WERI-Rb-1 (cell line): ENCODE results near the gene GFRA1.
A peak's percentile ranks its signal among the peaks of the same experiment; 100 is the strongest.

Experiments
- DNase-seq: peaks from one replicate; pipeline ENCODE4 v3.0.0-alpha.2; 2020
- H3K27ac ChIP-seq: fragments of 250-450 bp; sonication (Bioruptor Pico); 2 replicates; pipeline ENCODE4 v1.5.1; 2020; ENCODE audit warnings: mild to moderate bottlenecking, moderate library complexity
- H3K27me3 ChIP-seq: fragments of 250-450 bp; sonication (Bioruptor Pico); 2 replicates; pipeline ENCODE4 v1.5.1; 2021; ENCODE audit warnings: mild to moderate bottlenecking, low read depth, moderate library complexity; ENCODE audit not compliant: insufficient read depth, severe bottlenecking
- H3K36me3 ChIP-seq: fragments of 250-450 bp; sonication (Bioruptor Pico); 2 replicates; pipeline ENCODE4 v1.5.1; 2020; ENCODE audit warnings: mild to moderate bottlenecking, moderate library complexity
- H3K4me3 ChIP-seq: 2 replicates; pipeline ENCODE4 v1.5.1; 2011; ENCODE audit warnings: low read depth, mild to moderate bottlenecking, control low read depth, low read length
- H3K9me3 ChIP-seq: fragments of 250-450 bp; sonication (Bioruptor Pico); 2 replicates; pipeline ENCODE4 v1.5.1; 2021; ENCODE audit warnings: mild to moderate bottlenecking, moderate library complexity; ENCODE audit not compliant: severe bottlenecking
- TF ChIP-seq, protein P1 (sequence below): IDR thresholded peaks from 2 replicates; pipeline ENCODE4 v1.5.1; 2011; ENCODE audit warnings: low read depth, mild to moderate bottlenecking, control low read depth, inconsistent platforms, low read length

The GFRA1 gene

GRCh38 chr10:116026725-116027124, 246.3 kb downstream of the GFRA1 start:
- TF ChIP-seq, protein P1, sequence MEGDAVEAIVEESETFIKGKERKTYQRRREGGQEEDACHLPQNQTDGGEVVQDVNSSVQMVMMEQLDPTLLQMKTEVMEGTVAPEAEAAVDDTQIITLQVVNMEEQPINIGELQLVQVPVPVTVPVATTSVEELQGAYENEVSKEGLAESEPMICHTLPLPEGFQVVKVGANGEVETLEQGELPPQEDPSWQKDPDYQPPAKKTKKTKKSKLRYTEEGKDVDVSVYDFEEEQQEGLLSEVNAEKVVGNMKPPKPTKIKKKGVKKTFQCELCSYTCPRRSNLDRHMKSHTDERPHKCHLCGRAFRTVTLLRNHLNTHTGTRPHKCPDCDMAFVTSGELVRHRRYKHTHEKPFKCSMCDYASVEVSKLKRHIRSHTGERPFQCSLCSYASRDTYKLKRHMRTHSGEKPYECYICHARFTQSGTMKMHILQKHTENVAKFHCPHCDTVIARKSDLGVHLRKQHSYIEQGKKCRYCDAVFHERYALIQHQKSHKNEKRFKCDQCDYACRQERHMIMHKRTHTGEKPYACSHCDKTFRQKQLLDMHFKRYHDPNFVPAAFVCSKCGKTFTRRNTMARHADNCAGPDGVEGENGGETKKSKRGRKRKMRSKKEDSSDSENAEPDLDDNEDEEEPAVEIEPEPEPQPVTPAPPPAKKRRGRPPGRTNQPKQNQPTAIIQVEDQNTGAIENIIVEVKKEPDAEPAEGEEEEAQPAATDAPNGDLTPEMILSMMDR = no peak
- Histone ChIP-seq H3K27ac (no peak overlapping the region), H3K36me3 (no peaks in the 10 kb centered on the region), H3K9me3 (no peaks in the 10 kb centered on the region), H3K4me3 (no peak overlapping the region), H3K27me3 (no peaks in the 10 kb centered on the region)
- no peak for DNase-seq

- Histone ChIP-seq H3K4me3 (no peak overlapping the region), H3K9me3 (no peaks in the 10 kb centered on the region), H3K36me3 (no peaks in the 10 kb centered on the region), H3K27ac (no peak overlapping the region), H3K27me3 (no peaks in the 10 kb centered on the region)
- TF ChIP-seq, protein P1 = peak; percentile 73
- no peak for DNase-seq
These were observed 246.7 kb downstream of the GFRA1 start for GRCh38 chr10:116026315-116026714.

- Histone ChIP-seq H3K9me3 (peaks cover 2% of the 10 kb centered on the region), H3K27ac (no peak overlapping the region), H3K27me3 (no peaks in the 10 kb centered on the region), H3K4me3 (no peak overlapping the region), H3K36me3 (no peaks in the 10 kb centered on the region)
- TF ChIP-seq, protein P1 = no peak
- no peak for DNase-seq
These were observed 248.6 kb downstream of the GFRA1 start for GRCh38 chr10:116024271-116024878.

DNA sequence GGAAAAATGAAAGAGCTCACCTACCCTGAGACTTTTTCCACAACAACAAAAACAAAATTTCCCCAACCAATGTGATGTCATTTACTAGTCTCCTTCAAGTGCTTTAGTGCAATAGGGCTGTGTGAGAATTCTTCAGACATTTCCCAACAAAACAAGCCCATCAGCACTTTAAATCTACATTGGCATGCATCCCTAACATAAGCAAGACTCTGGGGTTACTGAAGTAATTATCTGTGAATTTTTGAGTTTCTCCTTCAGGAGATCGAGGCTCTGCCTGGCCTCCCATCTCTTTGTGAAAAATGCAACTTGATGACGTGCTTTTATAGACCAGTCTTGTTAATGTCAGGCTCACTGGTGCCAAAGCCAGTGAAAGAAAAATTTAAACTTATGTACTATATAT, 255.6 kb downstream of the GFRA1 start:
- DNase-seq = no peak
- Histone ChIP-seq H3K4me3 (no peak overlapping the region), H3K27me3 (no peaks in the 10 kb centered on the region), H3K27ac (no peak overlapping the region), H3K36me3 (no peaks in the 10 kb centered on the region), H3K9me3 (peaks cover 2% of the 10 kb centered on the region)
- TF ChIP-seq, protein P1 = no peak

DNA sequence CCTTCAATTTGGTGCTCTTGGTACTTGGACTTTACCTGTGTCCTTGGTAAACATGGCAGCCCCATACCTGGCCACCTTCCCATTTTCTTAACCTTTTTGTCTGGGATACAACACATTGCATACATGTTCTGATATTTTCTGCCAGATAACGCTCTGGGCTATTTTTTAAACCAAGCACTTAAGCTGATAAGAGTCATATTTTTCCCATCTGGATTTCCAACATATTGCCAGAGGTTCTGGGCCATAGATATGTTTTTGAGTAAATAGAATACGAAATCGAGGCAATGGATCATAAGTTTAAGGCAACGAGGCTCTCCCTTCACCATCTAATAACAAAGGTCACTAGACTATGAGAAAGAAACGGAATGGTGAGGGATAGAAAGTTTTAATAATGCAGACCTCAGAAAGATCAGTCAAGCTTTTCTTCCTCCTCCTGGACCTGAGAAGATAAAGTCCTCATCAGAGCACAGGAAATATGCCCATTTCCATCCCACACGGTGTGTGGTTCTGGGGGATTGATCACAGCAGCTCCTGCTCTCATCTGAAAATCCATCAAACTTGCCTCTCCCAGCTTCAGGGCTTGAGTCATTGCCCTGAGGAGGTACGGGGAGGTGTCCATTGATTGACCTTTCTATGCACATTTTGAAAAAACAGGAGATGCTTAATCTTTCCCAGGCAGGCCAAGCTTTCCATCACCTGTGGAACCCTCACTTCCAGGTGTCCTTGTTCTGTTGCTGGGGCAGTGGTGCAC, 257.2 kb downstream of the GFRA1 start:
- H3K27ac ChIP-seq = no peak overlapping the region
- no peak for DNase-seq
- H3K36me3 ChIP-seq = no peaks in the 10 kb centered on the region
- H3K9me3 ChIP-seq = no peaks in the 10 kb centered on the region
- H3K27me3 ChIP-seq = no peaks in the 10 kb centered on the region
- no peak overlapping the region for H3K4me3 ChIP-seq
- TF ChIP-seq, protein P1 = no peak
